KBM-7 (cell line): ENCODE data around the gene CACNA1C.

Experiments used
- DNase-seq: peaks from one replicate; pipeline ENCODE4 v3.0.0-alpha.2; 2015
- in situ Hi-C: fragments of 300-500 bp; cut with MboI; formaldehyde crosslinking; loops from 2 replicates; pipeline ENCODE4 v1.14.3; 2020; ENCODE audit warnings: low sequenced_read_pairs, low pct_unique_long_range_greater_than_20kb, mixed read lengths

Gene CACNA1C

GRCh38 chr12:2395354-2395977 is 342.7 kb downstream of the CACNA1C start:
- DNase-seq: peak; percentile 56

GRCh38 chr12:2396448-2396871 is 343.7 kb downstream of the CACNA1C start:
- no peak for DNase-seq

More at GRCh38 chr12:2395354-2395977, 342.7 kb downstream of the CACNA1C start:
- in situ Hi-C loops: no loop called here

DNA sequence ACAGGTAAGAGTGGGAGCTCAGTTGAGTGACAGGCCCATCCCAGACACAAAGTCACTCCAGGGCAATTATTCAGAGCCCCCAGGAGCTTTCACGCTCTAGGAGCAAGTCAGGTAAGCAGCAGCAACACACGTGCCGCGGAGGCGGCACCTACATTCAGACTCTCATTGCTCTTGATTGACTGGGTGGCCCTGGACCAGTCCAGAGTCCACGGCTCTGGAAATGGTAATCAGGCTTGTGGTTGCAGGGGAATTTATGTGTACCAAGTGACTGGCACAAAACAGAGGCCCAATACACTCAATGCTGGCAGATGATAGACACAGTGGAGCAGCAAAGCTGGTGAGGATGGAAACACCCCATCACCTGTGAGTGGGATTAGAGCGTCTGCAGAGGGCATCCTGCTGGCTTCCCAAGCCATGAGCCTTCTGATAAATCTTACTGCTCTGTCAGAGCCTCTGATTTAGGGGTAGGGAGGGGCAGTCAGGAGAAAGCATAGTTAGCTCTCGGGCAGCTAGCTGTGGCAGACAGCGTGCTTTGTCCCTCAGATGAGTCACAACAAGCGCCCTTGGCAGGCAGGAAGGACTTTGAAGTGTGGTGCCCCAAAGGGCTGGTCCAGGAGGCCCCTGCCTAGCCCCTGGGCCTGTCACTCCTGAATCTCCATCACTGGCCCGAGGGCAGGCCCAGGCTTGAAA is 344.7 kb downstream of the CACNA1C start:
- DNase-seq: no peak
- in situ Hi-C loops: no loop called here

More at GRCh38 chr12:2396448-2396871, 343.7 kb downstream of the CACNA1C start:
- in situ Hi-C loops: no loop called here

GRCh38 chr12:2401040-2401439 is 348.3 kb downstream of the CACNA1C start:
- in situ Hi-C loops: no loop called here
- DNase-seq: no peak

DNA sequence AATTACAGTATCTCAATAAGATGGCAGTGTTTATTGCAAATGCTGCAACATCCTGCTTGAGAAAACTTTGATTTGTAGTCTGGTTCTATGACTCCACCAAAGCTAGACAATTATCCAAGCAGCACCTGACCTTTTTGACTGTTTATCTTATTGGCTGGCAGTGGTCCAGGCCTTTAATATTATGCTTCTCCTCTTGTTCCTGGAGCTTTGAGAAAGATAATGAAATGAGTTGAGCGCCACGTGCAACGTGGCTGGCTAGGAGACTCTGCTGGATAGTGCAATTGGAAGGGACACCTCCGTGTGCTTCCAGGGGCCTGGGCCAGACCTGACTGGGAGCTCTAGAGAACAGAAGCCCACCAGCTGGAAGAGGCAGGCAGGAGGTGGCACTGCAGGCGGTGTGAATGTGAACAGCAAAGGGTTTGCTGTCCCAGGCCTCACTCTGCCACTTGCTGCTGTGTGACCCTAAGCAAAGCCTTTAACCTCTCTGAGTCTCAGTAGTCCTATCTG is 349.3 kb downstream of the CACNA1C start:
- no peak for DNase-seq
- in situ Hi-C loops: no loop called here

DNA sequence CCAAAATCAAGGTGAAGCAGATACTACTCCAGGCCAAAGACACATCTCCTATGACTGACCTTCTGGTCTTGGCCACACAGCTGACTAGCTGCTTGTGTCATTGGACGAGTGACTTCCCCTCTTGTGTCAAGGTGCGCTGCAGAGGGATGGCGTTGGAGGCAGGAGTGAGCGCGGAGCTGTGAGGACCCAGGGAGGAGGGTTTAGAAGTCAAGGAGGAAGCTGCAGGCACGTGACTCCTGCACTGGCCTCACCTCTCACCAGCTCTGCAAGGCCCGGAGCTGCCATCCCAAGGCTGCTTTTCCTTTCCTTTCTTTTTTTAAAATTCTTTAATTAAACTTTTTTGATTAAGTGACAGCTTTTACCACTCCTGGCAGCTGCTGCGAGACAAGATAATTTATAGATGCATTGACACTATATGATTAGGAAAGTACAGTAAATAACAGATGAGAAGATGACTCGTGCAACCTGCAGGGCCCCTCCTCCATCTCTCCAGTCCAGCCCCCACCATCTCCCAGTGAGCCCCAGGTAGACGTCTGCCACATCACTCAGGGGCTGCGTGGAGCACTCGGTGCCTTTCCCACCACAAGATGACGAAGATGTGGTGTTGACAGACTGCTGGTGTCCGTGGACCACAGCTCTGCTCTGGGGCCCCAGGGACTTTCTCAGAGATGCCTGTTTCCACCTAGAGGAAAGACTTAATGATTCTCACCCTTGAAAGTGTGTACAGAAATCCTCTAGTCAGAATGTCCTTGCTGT is 350.6 kb downstream of the CACNA1C start:
- peak; percentile 40 for DNase-seq
- in situ Hi-C loops: no loop called here

GRCh38 chr12:2405039-2405438 is 352.3 kb downstream of the CACNA1C start:
- in situ Hi-C loops: no loop called here
- no peak for DNase-seq

DNA sequence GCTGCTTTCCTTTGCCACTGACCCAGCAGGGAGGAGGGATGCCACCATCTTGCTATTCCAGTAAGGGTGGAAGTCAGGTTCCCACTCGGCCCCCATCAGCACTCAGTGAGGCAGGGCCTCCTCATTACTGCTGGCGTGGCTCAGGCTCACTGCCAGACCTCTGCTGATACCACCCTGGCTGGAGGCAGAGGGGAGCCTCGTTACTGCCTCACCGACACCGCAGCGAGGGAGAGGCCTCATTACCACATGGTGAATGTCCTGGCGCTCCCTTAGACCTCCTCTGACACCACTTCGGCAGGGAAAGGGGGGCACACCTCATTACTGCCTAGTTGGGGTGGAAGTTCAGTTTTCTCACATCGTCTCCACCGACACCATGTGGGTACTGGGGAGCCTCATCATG is 354.1 kb downstream of the CACNA1C start:
- in situ Hi-C loops: no loop called here
- DNase-seq: no peak

- in situ Hi-C loops: no loop called here
- DNase-seq: peak; percentile 18
Measured at GRCh38 chr12:2408262-2408661, 355.5 kb downstream of the CACNA1C start.

DNA sequence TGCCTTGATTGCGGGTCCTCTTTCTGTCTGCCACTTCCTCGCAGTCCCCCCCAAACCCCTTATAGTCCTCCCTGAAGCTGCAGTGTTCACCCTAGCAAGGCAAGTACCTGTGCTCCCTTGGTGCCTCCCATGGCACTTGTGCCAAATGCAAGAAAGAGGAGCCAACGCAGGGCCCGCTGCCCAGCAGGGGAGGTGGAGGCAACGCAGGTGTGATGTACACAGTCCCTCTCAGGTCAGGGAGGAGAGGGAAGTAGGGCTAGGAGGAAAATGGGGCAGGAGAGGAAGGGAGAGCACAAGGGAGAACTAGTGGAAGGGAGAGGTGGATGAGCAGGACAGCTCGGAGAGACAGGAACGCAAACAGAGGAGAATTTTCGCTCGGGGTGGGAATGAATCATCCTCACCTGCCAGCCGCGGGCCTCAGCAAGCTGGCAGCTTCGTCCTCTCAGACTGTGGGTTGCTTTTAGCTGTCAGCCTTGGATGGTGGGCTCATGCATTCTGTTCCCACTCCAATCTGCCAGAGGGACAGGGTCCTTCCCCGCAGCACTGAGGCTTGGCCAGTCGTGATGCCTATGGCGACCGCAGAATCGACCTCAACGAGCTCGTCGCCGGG is 357.0 kb downstream of the CACNA1C start:
- no peak for DNase-seq
- in situ Hi-C loops: no loop called here

GRCh38 chr12:2410496-2410895 is 357.7 kb downstream of the CACNA1C start:
- in situ Hi-C loops: no loop called here
- DNase-seq: no peak

DNA sequence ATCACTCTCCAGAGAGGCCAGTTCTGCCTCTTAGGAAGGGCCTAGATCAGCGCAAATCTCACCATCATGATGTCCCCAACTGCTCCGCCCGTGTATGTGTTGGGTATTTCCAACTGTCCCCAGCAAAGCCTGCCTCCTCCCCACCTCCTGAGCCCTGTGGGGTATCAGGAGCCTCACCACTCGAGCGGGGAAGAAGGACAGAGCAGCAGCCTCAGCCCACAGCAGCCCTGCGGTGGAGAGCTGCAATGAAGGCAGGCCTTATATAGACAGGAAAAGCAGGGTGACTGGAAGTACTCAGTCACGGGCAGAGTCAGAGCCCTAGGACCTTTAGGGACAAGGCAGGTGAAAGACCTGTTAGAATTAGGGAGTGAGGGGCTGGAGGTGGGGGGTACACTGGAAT is 358.2 kb downstream of the CACNA1C start:
- no peak for DNase-seq
- in situ Hi-C loops: no loop called here

DNA sequence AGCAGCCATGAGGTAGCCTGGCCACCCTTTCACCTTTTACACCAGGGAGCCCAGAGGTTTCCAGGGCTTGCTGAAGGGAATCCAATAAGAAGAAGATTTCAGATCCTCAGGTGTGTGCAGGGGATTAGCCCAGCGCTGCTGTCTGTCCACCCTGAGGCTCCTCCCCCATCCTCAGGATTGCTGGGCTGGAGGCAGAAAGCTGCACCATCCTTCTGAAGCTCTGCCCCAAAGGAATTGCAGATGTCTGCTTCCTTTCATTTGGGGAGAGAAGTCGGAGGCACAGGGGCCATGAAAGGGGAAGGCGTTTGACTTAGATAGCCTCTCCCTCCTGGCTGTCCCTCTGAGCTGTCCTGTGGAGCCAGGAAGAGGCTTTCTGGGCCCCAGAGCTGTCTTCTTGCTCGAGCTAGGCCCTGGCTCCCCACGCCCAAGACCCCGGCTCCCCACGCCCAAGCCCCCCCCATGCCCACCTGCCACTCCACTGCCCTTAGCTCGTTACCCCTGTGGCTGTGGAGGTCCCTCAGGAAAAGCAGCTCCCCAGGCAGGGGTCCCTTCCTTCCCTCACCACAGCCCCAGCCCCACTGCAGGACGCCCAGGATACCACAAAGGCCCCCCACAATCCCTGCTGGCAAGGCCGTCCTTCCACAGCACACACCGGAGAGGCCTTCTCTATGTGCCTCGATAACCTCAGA is 359.0 kb downstream of the CACNA1C start:
- no peak for DNase-seq

GRCh38 chr12:2412305-2412643 is 359.5 kb downstream of the CACNA1C start:
- in situ Hi-C loops: no loop called here
- DNase-seq: no peak

More for the DNA sequence above, 359.0 kb downstream of the CACNA1C start:
- in situ Hi-C loops: no loop called here

- no peak for DNase-seq
- in situ Hi-C loops: no loop called here
Measured at GRCh38 chr12:2413301-2413700, 360.5 kb downstream of the CACNA1C start.

GRCh38 chr12:2413999-2414792 is 361.4 kb downstream of the CACNA1C start:
- DNase-seq: no peak
- in situ Hi-C loops: no loop called here

DNA sequence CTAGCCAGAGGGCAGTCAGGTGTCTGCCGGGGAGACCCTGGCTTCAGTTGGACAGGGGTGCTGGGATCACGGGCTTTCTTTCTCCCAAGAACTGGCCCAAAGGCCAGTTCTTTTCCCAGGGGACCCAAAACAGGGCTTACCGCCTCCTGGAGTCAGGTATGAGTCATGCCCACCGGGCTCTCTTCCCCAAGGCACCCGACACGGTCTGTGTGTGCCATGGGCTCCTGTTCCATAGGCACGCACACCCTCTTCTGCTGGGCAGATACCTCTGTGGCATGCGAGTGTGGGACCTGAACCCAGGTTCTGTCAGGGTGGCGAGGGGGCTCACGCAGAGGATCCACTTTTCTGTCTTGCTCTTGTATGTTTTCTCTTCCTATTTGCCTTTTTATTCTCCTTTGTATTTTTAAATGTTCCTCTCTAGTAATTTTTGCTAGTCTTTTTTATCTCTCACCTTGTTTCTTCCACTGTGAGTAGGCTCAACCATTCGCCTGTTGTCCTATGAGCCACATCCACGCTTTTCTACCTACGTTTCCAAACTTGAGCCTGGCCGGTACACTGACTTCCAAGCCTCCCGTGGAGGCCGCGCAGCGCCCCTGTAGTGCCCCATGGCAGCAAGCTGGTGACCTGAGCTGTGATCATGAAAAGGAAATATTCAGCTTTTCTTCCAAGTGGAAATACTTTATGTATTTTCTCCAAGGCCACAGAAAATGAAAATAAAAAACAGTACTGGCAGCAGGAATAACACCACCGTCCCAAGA is 362.2 kb downstream of the CACNA1C start:
- in situ Hi-C loops: no loop called here
- no peak for DNase-seq

GRCh38 chr12:2415568-2415944 is 362.8 kb downstream of the CACNA1C start:
- in situ Hi-C loops: no loop called here

More at GRCh38 chr12:2415568-2415944, 362.8 kb downstream of the CACNA1C start:
- no peak for DNase-seq
